Neural progenitor cell (in vitro differentiated cells): ENCODE results near the gene HILPDA. TPM values are rescaled to one million over a fixed set of nuclear protein-coding genes. Genes with fewer than 3 reads are reported as not detected.

Experiments
- DNase-seq: peaks from one replicate; pipeline ENCODE4 v3.0.0-alpha.2; 2016; ENCODE audit warnings: low spot score
- H2AFZ ChIP-seq: fragments of 200-600 bp; sonication (generic); replicated peaks from 2 replicates; pipeline ENCODE4 v1.6.1; 2016; ENCODE audit warnings: antibody characterized with exemption
- H3F3A ChIP-seq: fragments of 200-600 bp; sonication (generic); 2 replicates; pipeline ENCODE4 v1.6.1; 2016; ENCODE audit warnings: antibody characterized with exemption, low read depth
- H3K27ac ChIP-seq: fragments of 200-600 bp; sonication (generic); 2 replicates; pipeline ENCODE4 v1.5.1; 2016; ENCODE audit warnings: mild to moderate bottlenecking
- H3K27me3 ChIP-seq: fragments of 200-600 bp; sonication (generic); 2 replicates; pipeline ENCODE4 v1.6.1; 2016; ENCODE audit warnings: mild to moderate bottlenecking, moderate library complexity
- H3K36me3 ChIP-seq: fragments of 200-600 bp; sonication (generic); 2 replicates; pipeline ENCODE4 v1.5.1; 2016
- H3K4me1 ChIP-seq: fragments of 200-600 bp; sonication (generic); 2 replicates; pipeline ENCODE4 v1.6.1; 2016; ENCODE audit warnings: mixed run types
- H3K4me2 ChIP-seq: fragments of 200-600 bp; sonication (generic); 2 replicates; pipeline ENCODE4 v1.6.1; 2016
- H3K4me3 ChIP-seq: fragments of 200-600 bp; sonication (generic); 2 replicates; pipeline ENCODE4 v1.5.1; 2016
- H3K79me2 ChIP-seq: fragments of 200-600 bp; sonication (generic); 2 replicates; pipeline ENCODE4 v1.6.1; 2016; ENCODE audit warnings: low read depth
- H3K9ac ChIP-seq: fragments of 200-600 bp; sonication (generic); 2 replicates; pipeline ENCODE4 v1.6.1; 2016
- H3K9me3 ChIP-seq: fragments of 200-600 bp; sonication (generic); 2 replicates; pipeline ENCODE4 v1.5.1; 2016; ENCODE audit warnings: low read depth
- H4K20me1 ChIP-seq: fragments of 200-600 bp; sonication (generic); 2 replicates; pipeline ENCODE4 v1.6.1; 2016; ENCODE audit warnings: low read depth
- H3K27ac Mint-ChIP-seq: 3 replicates; pipeline ENCODE4 v1.8.0; 2021; ENCODE audit warnings: mixed read lengths
- H3K27me3 Mint-ChIP-seq: 2 replicates; pipeline ENCODE4 v1.8.0; 2022; ENCODE audit warnings: low read depth, mild to moderate bottlenecking, inconsistent platforms, moderate library complexity, mixed read lengths; ENCODE audit not compliant: insufficient read depth
- H3K36me3 Mint-ChIP-seq: 3 replicates; pipeline ENCODE4 v1.8.0; 2021; ENCODE audit warnings: mixed read lengths
- H3K4me1 Mint-ChIP-seq: 3 replicates; pipeline ENCODE4 v1.8.0; 2021; ENCODE audit warnings: mixed read lengths
- H3K4me3 Mint-ChIP-seq: 3 replicates; pipeline ENCODE4 v1.8.0; 2021; ENCODE audit warnings: mild to moderate bottlenecking, moderate library complexity, mixed read lengths
- H3K9me3 Mint-ChIP-seq: 3 replicates; pipeline ENCODE4 v1.8.0; 2020; ENCODE audit warnings: mixed read lengths
- CTCF ChIP-seq: fragments of 200-600 bp; sonication (generic); IDR thresholded peaks from 2 replicates; pipeline ENCODE4 v1.5.1; 2017; ENCODE audit warnings: antibody characterized with exemption, mild to moderate bottlenecking
- EZH2 ChIP-seq: fragments of 200-600 bp; sonication (generic); IDR thresholded peaks from 2 replicates; pipeline ENCODE4 v1.6.1; 2017; ENCODE audit warnings: antibody characterized with exemption, mild to moderate bottlenecking, moderate library complexity
- EZH2phosphoT487 ChIP-seq: fragments of 200-600 bp; sonication (generic); IDR thresholded peaks from 2 replicates; pipeline ENCODE4 v1.6.1; 2017; ENCODE audit warnings: antibody characterized with exemption
- total RNA-seq: library from RNA; depleted of rRNA; stranded (reverse); fragments of >200 nt; gene quantifications from 2 replicates; pipeline ENCODE4 v1.2.3, GENCODE V29; 2015; ENCODE audit warnings: low replicate concordance

Gene HILPDA
- total RNA-seq, 1 donor from 2014 or later: 53.9 TPM

GRCh38 chr7:128410451-128410753, 45.3 kb upstream of the HILPDA start:
- Histone ChIP-seq H3K36me3 (no peaks in the 10 kb centered on the region), H3K4me1 (peaks cover 26% of the 10 kb centered on the region), H3K27me3 (peaks cover 95% of the 10 kb centered on the region), H3K9me3 (no peaks in the 10 kb centered on the region), H3F3A (peaks cover 45% of the 10 kb centered on the region), H3K79me2 (no peaks in the 10 kb centered on the region), H4K20me1 (peaks cover 30% of the 10 kb centered on the region), H3K9ac (no peak overlapping the region), H3K4me3 (peak overlapping the region; percentile 65), H3K4me2 (peak overlapping the region; percentile 85), H2AFZ (peak overlapping the region; percentile 82), H3K27ac (no peak overlapping the region)
- DNase-seq: no peak
- peaks cover 32% of the 10 kb centered on the region for H3K4me1 Mint-ChIP-seq
- TF ChIP-seq EZH2phosphoT487 (no peak), EZH2 (peak; percentile 48)
- peaks cover 30% of the 10 kb centered on the region for H3K27me3 Mint-ChIP-seq
- no peaks in the 10 kb centered on the region for H3K9me3 Mint-ChIP-seq
- no peak overlapping the region for H3K27ac Mint-ChIP-seq
- H3K4me3 Mint-ChIP-seq: peak overlapping the region; percentile 93
- peaks cover 3% of the 10 kb centered on the region for H3K36me3 Mint-ChIP-seq

- no peak overlapping the region for H2AFZ ChIP-seq
- DNase-seq: no peak
- H3K79me2 ChIP-seq: no peaks in the 10 kb centered on the region
- TF ChIP-seq EZH2phosphoT487: no peak
- no peaks in the 10 kb centered on the region for H3K9me3 ChIP-seq
- peaks cover 4% of the 10 kb centered on the region for H3F3A ChIP-seq
- no peak overlapping the region for H3K27ac Mint-ChIP-seq
- H3K27ac ChIP-seq: no peak overlapping the region
- no peaks in the 10 kb centered on the region for H3K36me3 ChIP-seq
- no peak overlapping the region for H3K4me2 ChIP-seq
- peaks cover 2% of the 10 kb centered on the region for H3K4me1 Mint-ChIP-seq
- no peak overlapping the region for H3K9ac ChIP-seq
- H3K4me3 Mint-ChIP-seq: no peak overlapping the region
- peaks cover 4% of the 10 kb centered on the region for H3K4me1 ChIP-seq
- peaks cover 62% of the 10 kb centered on the region for H3K27me3 ChIP-seq
- no peaks in the 10 kb centered on the region for H3K9me3 Mint-ChIP-seq
- H3K4me3 ChIP-seq: no peak overlapping the region
- H3K36me3 Mint-ChIP-seq: peaks cover 2% of the 10 kb centered on the region
- peaks cover 10% of the 10 kb centered on the region for H3K27me3 Mint-ChIP-seq
- H4K20me1 ChIP-seq: no peaks in the 10 kb centered on the region
These were observed 40.4 kb upstream of the HILPDA start for GRCh38 chr7:128415217-128415785.

- Mint-ChIP-seq H3K27me3 (peaks cover 3% of the 10 kb centered on the region), H3K36me3 (no peaks in the 10 kb centered on the region), H3K27ac (no peak overlapping the region), H3K4me3 (peak overlapping the region; percentile 9), H3K4me1 (no peaks in the 10 kb centered on the region), H3K9me3 (no peaks in the 10 kb centered on the region)
- Histone ChIP-seq H3K9ac (no peak overlapping the region), H3K36me3 (no peaks in the 10 kb centered on the region), H3K27me3 (peaks cover 44% of the 10 kb centered on the region), H3K9me3 (no peaks in the 10 kb centered on the region), H3K4me3 (no peak overlapping the region), H3K79me2 (no peaks in the 10 kb centered on the region), H3K27ac (no peak overlapping the region), H2AFZ (no peak overlapping the region), H3K4me1 (no peaks in the 10 kb centered on the region), H3K4me2 (no peak overlapping the region), H3F3A (no peaks in the 10 kb centered on the region), H4K20me1 (no peaks in the 10 kb centered on the region)
- TF ChIP-seq EZH2phosphoT487 (no peak), EZH2 (no peak), CTCF (no peak)
- DNase-seq: no peak
These were observed 38.6 kb upstream of the HILPDA start for GRCh38 chr7:128417071-128417470.

- H3K4me3 Mint-ChIP-seq: no peak overlapping the region
- no peak overlapping the region for H3K4me2 ChIP-seq
- H3K9me3 ChIP-seq: no peaks in the 10 kb centered on the region
These were observed 36.4 kb upstream of the HILPDA start for GRCh38 chr7:128419257-128419656.

More at GRCh38 chr7:128419257-128419656, 36.4 kb upstream of the HILPDA start:
- Mint-ChIP-seq H3K27me3 (peaks cover 7% of the 10 kb centered on the region), H3K9me3 (no peaks in the 10 kb centered on the region), H3K4me1 (no peaks in the 10 kb centered on the region), H3K36me3 (no peaks in the 10 kb centered on the region), H3K27ac (no peak overlapping the region)
- Histone ChIP-seq H3K4me3 (no peak overlapping the region), H3K27ac (no peak overlapping the region), H3K79me2 (no peaks in the 10 kb centered on the region), H3K4me1 (no peaks in the 10 kb centered on the region), H3K36me3 (no peaks in the 10 kb centered on the region), H3F3A (no peaks in the 10 kb centered on the region), H3K27me3 (peaks cover 24% of the 10 kb centered on the region), H3K9ac (no peak overlapping the region), H4K20me1 (no peaks in the 10 kb centered on the region), H2AFZ (no peak overlapping the region)
- TF ChIP-seq CTCF (no peak), EZH2phosphoT487 (no peak), EZH2 (no peak)
- DNase-seq: no peak
